C4-2B (cell line): ENCODE results near the gene BHLHE23.

Experiments
- H3K27ac ChIP-seq: fragments of 450-650 bp; 2 replicates; pipeline ENCODE4 v1.5.1; 2017
- CTCF ChIP-seq: fragments of 450-650 bp; conservative IDR thresholded peaks from 2 replicates; pipeline ENCODE4 v1.5.1; 2017; ENCODE audit warnings: mild to moderate bottlenecking
- ZFX ChIP-seq: fragments of 450-650 bp; IDR thresholded peaks from 2 replicates; pipeline ENCODE4 v1.6.1; 2017

The BHLHE23 gene

GRCh38 chr20:62997417-62998035 is 9.2 kb downstream of the BHLHE23 start:
- TF ChIP-seq CTCF (no peak), ZFX (no peak)
- no peak overlapping the region for H3K27ac ChIP-seq

GRCh38 chr20:62996596-62996982 is 10.2 kb downstream of the BHLHE23 start:
- TF ChIP-seq CTCF = no peak
- no peak for TF ChIP-seq ZFX
- H3K27ac ChIP-seq = no peak overlapping the region

GRCh38 chr20:62995898-62996595 is 10.7 kb downstream of the BHLHE23 start:
- TF ChIP-seq ZFX (no peak), CTCF (no peak)
- H3K27ac ChIP-seq = no peak overlapping the region

DNA sequence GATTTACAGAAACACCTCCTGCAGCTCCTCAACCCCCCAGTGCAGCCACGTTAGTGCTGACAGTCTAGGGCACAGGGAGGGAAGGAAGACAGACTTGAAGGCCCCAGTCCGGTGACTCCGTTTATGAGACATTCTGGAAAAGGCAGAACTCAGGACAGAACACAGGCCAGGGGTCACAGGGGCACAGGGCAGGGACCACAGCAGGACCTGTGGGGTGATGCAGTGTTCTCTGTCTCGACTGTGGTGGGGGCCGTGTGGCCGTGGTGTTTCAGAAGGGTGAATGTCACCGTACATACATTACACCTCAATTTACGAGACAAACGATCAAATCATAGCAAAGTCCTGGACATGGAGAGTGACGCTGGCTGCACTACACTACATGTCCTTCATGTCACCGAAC is 11.3 kb downstream of the BHLHE23 start:
- H3K27ac ChIP-seq = no peak overlapping the region
- TF ChIP-seq CTCF = no peak
- no peak for TF ChIP-seq ZFX

- no peak overlapping the region for H3K27ac ChIP-seq
Measured at GRCh38 chr20:62994869-62995281, 11.9 kb downstream of the BHLHE23 start.

GRCh38 chr20:62993856-62994494 is 12.8 kb downstream of the BHLHE23 start:
- TF ChIP-seq ZFX (no peak), CTCF (no peak)
- no peak overlapping the region for H3K27ac ChIP-seq

More at GRCh38 chr20:62994869-62995281, 11.9 kb downstream of the BHLHE23 start:
- no peak for TF ChIP-seq ZFX
- no peak for TF ChIP-seq CTCF

GRCh38 chr20:62991863-62992262 is 14.9 kb downstream of the BHLHE23 start:
- TF ChIP-seq CTCF (no peak), ZFX (no peak)
- H3K27ac ChIP-seq = no peak overlapping the region
